Activated naive CD4-positive, alpha-beta T cell treated with anti-CD3 and anti-CD28 coated beads, Interleukin-2, amount 50 U/mL, for 24 hours (primary cell): ENCODE data around the gene CREB3L1.
A peak's percentile ranks its signal among the peaks of the same experiment; 100 is the strongest.

ENCODE experiments used
- H3K27ac Mint-ChIP-seq: one replicate; pipeline ENCODE4 v1.8.0; 2021; ENCODE audit warnings: mild to moderate bottlenecking, mixed read lengths
- H3K27me3 Mint-ChIP-seq: one replicate; pipeline ENCODE4 v1.8.0; 2021; ENCODE audit warnings: mixed read lengths
- H3K36me3 Mint-ChIP-seq: one replicate; pipeline ENCODE4 v1.8.0; 2021; ENCODE audit warnings: mixed read lengths
- H3K4me1 Mint-ChIP-seq: one replicate; pipeline ENCODE4 v1.8.0; 2021; ENCODE audit warnings: mixed read lengths
- H3K4me3 Mint-ChIP-seq: one replicate; pipeline ENCODE4 v1.8.0; 2021; ENCODE audit warnings: mild to moderate bottlenecking, mixed read lengths
- H3K9me3 Mint-ChIP-seq: one replicate; pipeline ENCODE4 v1.8.0; 2021; ENCODE audit warnings: mixed read lengths

Gene CREB3L1

GRCh38 chr11:46277622-46278386, at the start of gene CREB3L1:
TSS of gene CREB3L1 (plus strand) at chr11:46277662. CDS start at chr11:46278112, 450 bp downstream.
- H3K4me1 Mint-ChIP-seq: peaks cover 10% of the 10 kb centered on the region
- no peaks in the 10 kb centered on the region for H3K9me3 Mint-ChIP-seq
- H3K27me3 Mint-ChIP-seq: peaks cover 17% of the 10 kb centered on the region
- H3K36me3 Mint-ChIP-seq: no peaks in the 10 kb centered on the region
- peak within 1 kb of the TSS; percentile 73 for H3K4me3 Mint-ChIP-seq
- H3K27ac Mint-ChIP-seq: peak within 1 kb of the TSS; percentile 30

- Mint-ChIP-seq H3K27ac (no peak overlapping the region), H3K4me3 (no peak overlapping the region), H3K4me1 (no peaks in the 10 kb centered on the region), H3K27me3 (peaks cover 4% of the 10 kb centered on the region), H3K36me3 (no peaks in the 10 kb centered on the region), H3K9me3 (no peaks in the 10 kb centered on the region)
Measured at GRCh38 chr11:46229230-46229629, 48.2 kb upstream of the CREB3L1 start.

DNA sequence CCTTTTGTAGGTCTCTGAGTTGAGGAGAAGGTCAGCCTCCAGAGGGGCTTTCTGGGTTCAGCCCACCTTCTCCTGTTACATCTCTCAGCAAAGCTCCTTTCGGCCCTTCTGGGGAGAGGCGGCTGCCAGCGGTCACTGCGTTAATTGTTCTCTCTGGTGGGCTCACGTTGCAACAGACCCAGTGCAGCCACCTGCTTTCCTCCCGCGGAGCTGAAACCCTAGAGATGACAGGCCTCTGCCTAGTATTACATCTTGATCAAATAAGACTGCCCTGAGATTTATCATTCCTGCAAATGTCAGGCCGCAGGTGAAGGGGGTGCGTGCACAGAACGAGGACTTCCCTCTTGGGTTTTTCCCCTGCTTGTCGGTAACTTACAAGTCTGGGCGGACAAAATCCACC, 43.2 kb upstream of the CREB3L1 start:
- Mint-ChIP-seq H3K27ac (no peak overlapping the region), H3K36me3 (no peaks in the 10 kb centered on the region), H3K9me3 (no peaks in the 10 kb centered on the region), H3K4me1 (peaks cover 20% of the 10 kb centered on the region), H3K27me3 (peaks cover 15% of the 10 kb centered on the region), H3K4me3 (no peak overlapping the region)

DNA sequence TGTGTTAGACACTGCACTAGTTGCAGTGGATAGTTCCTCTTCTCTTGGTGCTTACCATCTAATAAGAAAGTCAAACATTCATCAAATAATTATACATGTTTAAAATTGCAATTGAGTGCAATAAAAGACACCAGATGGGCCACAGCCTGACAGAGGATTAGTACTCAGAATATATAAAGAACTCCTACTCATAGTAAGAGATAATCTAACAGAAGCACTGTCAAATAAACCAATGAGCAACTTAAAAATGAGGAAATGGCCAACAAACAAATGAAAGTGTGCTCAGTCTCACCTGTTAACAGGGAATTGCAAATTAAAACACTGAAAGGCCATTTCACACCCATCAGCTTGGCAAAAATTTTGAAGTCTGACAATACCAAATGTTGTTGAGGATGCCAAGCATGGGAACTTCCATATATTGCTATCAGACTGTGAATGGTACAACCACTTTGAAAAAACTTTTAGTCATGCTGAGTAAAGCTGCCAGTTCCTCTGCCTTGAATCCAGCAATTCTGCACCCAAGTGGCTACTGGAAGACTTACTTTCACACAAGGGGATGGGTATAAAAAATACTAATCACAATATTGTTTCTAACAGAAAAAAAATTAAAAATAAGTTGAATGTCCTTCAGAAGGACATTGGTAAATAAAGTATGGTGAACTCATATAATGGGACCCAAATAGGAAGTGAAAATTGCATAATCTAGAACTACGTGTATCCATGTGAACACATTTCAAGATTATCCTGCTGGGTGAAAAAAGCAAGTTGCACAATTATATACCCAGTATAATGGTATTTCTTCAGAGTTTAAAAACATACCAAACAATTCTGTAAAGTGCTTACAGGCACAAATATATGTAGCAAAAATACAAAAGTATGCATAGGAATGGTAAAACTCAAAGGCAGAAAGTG, 41.4 kb upstream of the CREB3L1 start:
- no peaks in the 10 kb centered on the region for H3K9me3 Mint-ChIP-seq
- H3K27ac Mint-ChIP-seq: no peak overlapping the region
- peaks cover 15% of the 10 kb centered on the region for H3K27me3 Mint-ChIP-seq
- peak overlapping the region; percentile 48 for H3K4me3 Mint-ChIP-seq
- no peaks in the 10 kb centered on the region for H3K36me3 Mint-ChIP-seq
- peaks cover 25% of the 10 kb centered on the region for H3K4me1 Mint-ChIP-seq

DNA sequence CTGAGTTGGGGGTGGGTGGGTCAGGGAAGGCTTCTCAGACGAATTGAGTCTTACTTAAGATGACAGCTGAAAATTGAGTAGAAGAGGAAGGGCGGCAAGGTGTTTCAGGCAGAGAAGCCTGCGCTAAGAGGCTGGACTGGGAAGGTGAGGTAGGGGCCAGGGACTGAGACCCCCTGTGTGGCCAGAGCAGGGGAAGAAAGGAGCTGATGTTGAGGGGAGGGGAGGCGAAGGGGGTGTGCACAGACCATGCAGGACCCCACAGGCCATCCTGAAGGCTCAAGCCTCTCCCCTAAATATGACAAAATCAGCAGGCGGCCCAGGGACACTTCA, 40.6 kb upstream of the CREB3L1 start:
- Mint-ChIP-seq H3K27ac (no peak overlapping the region), H3K4me3 (peak overlapping the region; percentile 91), H3K9me3 (no peaks in the 10 kb centered on the region), H3K36me3 (no peaks in the 10 kb centered on the region), H3K4me1 (peaks cover 26% of the 10 kb centered on the region), H3K27me3 (peaks cover 15% of the 10 kb centered on the region)

- Mint-ChIP-seq H3K4me3 (peak overlapping the region; percentile 91), H3K36me3 (no peaks in the 10 kb centered on the region), H3K9me3 (no peaks in the 10 kb centered on the region), H3K27ac (peak overlapping the region; percentile 90), H3K4me1 (peaks cover 32% of the 10 kb centered on the region), H3K27me3 (peaks cover 15% of the 10 kb centered on the region)
Measured at GRCh38 chr11:46237248-46238077, 40.0 kb upstream of the CREB3L1 start.

DNA sequence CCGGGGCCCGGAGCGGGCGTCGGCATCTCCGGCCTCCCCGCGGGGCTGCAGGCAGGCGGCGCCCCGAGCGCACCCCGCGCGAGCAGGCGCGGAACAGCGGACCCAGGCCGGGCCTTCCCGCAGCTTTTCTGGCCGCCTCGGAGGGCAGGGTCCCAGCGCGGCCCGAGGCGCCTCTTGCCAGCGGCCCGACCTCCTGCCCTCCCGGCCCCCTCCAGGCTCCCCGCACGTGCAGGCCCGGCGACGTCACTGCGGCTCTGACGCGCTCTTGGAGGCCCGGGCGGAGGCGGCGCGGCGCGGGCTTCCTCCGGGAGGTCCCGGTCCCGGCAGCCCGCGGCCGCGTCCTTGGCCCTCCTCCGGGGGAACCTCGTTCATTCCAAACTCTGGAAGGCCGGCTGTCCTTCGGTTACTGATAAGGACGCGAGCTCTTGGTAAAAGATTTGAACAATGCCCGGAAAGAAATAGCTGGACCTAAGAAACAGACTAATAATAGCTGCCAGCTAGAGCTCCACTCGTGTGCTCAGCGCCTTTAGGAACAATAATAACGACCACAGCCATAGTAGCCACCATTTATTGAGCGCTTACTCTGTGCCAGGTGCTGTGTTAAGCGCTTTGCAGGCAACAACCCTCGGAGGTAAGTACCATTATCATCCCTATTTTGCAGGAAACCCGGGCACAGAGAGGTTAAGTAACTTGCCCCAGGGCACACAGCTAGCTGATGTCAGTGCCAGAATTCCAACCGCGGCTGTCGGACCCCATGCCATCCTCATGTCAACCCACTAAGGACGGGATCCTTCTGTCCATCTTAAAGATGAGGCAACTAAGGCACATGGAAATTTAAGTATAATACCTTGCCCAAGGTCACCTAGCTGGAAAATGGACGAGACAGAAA, 39.1 kb upstream of the CREB3L1 start:
- Mint-ChIP-seq H3K27ac (no peak overlapping the region), H3K27me3 (peaks cover 15% of the 10 kb centered on the region), H3K4me1 (peaks cover 36% of the 10 kb centered on the region)

DNA sequence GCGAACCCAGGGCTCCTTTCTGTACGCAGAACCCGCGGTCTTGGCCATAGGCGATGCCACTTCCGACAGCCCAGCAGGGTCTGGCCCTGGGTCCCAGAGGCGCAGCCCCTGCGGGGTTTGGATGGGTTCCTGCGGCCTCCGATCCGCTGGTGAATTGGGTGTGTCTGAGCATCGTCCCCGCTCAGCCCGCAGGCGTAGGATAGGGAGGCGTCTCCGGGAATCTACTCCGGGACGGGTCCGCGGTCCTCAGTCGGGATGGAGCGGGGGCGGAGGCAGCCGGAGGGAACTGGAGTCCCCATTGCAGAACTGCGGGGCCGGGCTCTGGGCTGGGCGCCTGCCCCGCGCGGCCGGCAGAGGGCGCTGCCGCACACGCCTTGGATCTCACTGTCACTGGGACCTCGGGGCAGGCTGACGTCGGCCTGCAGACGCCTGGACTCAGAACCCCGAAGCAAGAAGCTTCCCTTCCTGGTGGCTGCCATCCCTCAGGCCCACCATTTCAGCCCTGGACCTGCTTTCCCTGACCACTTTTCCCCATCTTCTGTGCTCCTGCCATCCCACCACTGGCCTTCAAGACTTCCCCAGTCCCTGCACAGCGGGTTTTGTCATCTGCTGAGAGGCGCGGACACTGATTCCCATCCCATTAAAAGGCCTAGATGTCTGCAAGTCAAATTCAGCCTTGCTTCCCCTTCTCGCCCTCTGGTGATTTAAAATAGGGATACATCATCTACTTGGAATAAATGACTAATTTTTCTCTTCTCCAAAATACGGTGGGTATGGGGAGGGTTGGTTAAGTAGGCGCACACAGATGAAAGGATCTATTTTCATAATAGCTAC, 38.3 kb upstream of the CREB3L1 start:
- peaks cover 15% of the 10 kb centered on the region for H3K27me3 Mint-ChIP-seq
- H3K4me1 Mint-ChIP-seq: peaks cover 37% of the 10 kb centered on the region
- no peaks in the 10 kb centered on the region for H3K9me3 Mint-ChIP-seq
- no peak overlapping the region for H3K27ac Mint-ChIP-seq
- H3K4me3 Mint-ChIP-seq: peak overlapping the region; percentile 54
- H3K36me3 Mint-ChIP-seq: no peaks in the 10 kb centered on the region

More for the DNA sequence above, 39.1 kb upstream of the CREB3L1 start:
- Mint-ChIP-seq H3K4me3 (peak overlapping the region; percentile 76), H3K36me3 (no peaks in the 10 kb centered on the region), H3K9me3 (no peaks in the 10 kb centered on the region)

DNA sequence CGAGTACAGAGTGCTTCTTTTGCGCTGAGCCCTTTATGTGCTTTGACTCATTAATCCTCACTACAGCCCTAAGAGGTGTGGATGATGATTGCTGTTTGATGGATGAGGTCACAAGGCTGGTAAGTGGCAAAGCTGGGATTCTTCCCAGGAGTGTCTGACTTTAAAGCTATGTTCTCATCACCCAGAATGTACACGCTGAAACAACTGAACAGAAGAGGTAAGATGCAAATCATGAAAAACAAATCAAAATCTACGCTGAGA, 37.7 kb upstream of the CREB3L1 start:
- Mint-ChIP-seq H3K27me3 (peaks cover 15% of the 10 kb centered on the region), H3K4me3 (no peak overlapping the region), H3K9me3 (no peaks in the 10 kb centered on the region), H3K4me1 (peaks cover 38% of the 10 kb centered on the region), H3K27ac (peak overlapping the region; percentile 81), H3K36me3 (no peaks in the 10 kb centered on the region)

- no peaks in the 10 kb centered on the region for H3K36me3 Mint-ChIP-seq
- peaks cover 12% of the 10 kb centered on the region for H3K27me3 Mint-ChIP-seq
- H3K4me1 Mint-ChIP-seq: peaks cover 38% of the 10 kb centered on the region
- no peaks in the 10 kb centered on the region for H3K9me3 Mint-ChIP-seq
- no peak overlapping the region for H3K4me3 Mint-ChIP-seq
- no peak overlapping the region for H3K27ac Mint-ChIP-seq
Measured at GRCh38 chr11:46240371-46240770, 37.1 kb upstream of the CREB3L1 start.

DNA sequence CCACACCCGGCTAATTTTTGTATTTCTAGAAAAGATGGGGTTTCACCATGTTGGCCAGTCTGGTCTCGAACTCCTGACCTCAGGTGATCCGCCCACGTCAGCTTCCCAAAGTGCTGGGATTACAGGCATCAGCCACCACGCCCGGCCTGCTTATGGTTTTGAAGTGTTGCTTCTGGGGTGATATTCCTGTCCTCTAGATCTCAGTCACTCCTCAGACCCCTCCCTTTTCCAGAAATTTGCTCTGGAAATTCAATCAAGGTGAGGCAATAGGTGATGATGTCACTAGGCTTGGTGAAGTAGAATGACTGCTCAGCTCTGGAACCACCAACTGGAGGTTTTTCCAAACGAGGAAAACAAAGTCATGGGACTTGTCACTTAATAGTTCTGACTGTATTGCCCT, 36.6 kb upstream of the CREB3L1 start:
- Mint-ChIP-seq H3K4me3 (no peak overlapping the region), H3K27me3 (peaks cover 11% of the 10 kb centered on the region), H3K9me3 (no peaks in the 10 kb centered on the region), H3K36me3 (no peaks in the 10 kb centered on the region), H3K4me1 (peaks cover 38% of the 10 kb centered on the region), H3K27ac (no peak overlapping the region)

- Mint-ChIP-seq H3K27ac (peak overlapping the region; percentile 87), H3K36me3 (no peaks in the 10 kb centered on the region), H3K4me3 (peak overlapping the region; percentile 89), H3K9me3 (no peaks in the 10 kb centered on the region), H3K4me1 (peaks cover 29% of the 10 kb centered on the region), H3K27me3 (peaks cover 4% of the 10 kb centered on the region)
Measured at GRCh38 chr11:46242041-46242951, 35.2 kb upstream of the CREB3L1 start.

- Mint-ChIP-seq H3K4me1 (peaks cover 25% of the 10 kb centered on the region), H3K36me3 (no peaks in the 10 kb centered on the region), H3K27ac (peak overlapping the region; percentile 63), H3K9me3 (no peaks in the 10 kb centered on the region), H3K27me3 (no peaks in the 10 kb centered on the region), H3K4me3 (peak overlapping the region; percentile 89)
Measured at GRCh38 chr11:46242952-46243795, 34.3 kb upstream of the CREB3L1 start.
